ENCODE measurements around the gene PGRMC1. TPM values are rescaled to one million over a fixed set of nuclear protein-coding genes. Genes with fewer than 3 reads are reported as not detected.

PGRMC1 gene
- polyA plus RNA-seq, 1 of the 3 experiments (the other 2 are of a cell fraction), result 65.3 TPM

GRCh38 chrX:119240356-119240755 is 4.3 kb downstream of the PGRMC1 start (continued):
- peak in 1 of 2 experiments; percentile 27; a peak in 1 of 4 replicates for TF ChIP-seq EP300 (IDR thresholded peaks at IDR 0.05; ENCODE audit: borderline replicate concordance in 1 of 2, low read depth in 1 of 2, low read length in 1 of 2)
- no peak for TF ChIP-seq CHD2 (IDR thresholded peaks at IDR 0.05; ENCODE audit: low read length, partially characterized antibody)
- no peak for TF ChIP-seq RXRA (IDR thresholded peaks at IDR 0.05; ENCODE audit: borderline replicate concordance, low read depth)
- no peak for TF ChIP-seq TAF1 (IDR thresholded peaks at IDR 0.05; ENCODE audit: borderline replicate concordance, low read depth, low read length)
- TF ChIP-seq, protein P1, sequence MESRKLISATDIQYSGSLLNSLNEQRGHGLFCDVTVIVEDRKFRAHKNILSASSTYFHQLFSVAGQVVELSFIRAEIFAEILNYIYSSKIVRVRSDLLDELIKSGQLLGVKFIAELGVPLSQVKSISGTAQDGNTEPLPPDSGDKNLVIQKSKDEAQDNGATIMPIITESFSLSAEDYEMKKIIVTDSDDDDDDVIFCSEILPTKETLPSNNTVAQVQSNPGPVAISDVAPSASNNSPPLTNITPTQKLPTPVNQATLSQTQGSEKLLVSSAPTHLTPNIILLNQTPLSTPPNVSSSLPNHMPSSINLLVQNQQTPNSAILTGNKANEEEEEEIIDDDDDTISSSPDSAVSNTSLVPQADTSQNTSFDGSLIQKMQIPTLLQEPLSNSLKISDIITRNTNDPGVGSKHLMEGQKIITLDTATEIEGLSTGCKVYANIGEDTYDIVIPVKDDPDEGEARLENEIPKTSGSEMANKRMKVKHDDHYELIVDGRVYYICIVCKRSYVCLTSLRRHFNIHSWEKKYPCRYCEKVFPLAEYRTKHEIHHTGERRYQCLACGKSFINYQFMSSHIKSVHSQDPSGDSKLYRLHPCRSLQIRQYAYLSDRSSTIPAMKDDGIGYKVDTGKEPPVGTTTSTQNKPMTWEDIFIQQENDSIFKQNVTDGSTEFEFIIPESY (IDR thresholded peaks at IDR 0.05; ENCODE audit: borderline replicate concordance, low read depth), result no peak
- no peak for TF ChIP-seq FOXJ3 (CRISPR knock-in tag; IDR thresholded peaks at IDR 0.05)

DNA sequence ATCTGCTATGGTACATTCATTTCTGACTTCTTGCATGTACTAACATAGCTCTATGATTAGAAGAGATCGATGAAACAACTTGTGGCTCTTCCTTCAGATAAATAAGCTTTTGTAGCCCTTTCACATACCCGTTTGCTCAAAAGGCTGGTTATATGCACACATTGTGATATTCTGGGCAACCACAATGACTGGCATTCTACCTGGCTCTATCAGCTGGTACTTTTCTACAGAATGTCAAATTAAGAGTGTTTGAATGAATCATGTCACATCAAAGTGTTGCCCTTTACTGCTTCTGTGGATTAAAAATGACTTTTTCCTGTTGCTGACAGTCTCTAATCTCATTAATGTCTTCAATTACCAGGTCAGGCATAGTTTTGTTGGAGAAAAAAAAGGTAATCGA is 11.6 kb downstream of the PGRMC1 start:
- Histone ChIP-seq H3K27me3 (ENCODE audit: insufficient read depth) (no peaks in the 10 kb centered on the region), H3K9me2 (no peaks in the 10 kb centered on the region)

GRCh38 chrX:119249891-119250290 is 13.8 kb downstream of the PGRMC1 start:
- Histone ChIP-seq H3K9ac (no peak overlapping the region), H2AFZ (ENCODE audit: low read depth) (no peak overlapping the region), H3K27me3 (ENCODE audit: insufficient read depth) (no peaks in the 10 kb centered on the region), H3K27ac (ENCODE audit: low read depth in 2 of 2, low read length in 1 of 2) (no peak overlapping the region), H4K20me1 (ENCODE audit: insufficient read depth) (no peaks in the 10 kb centered on the region), H3K4me1 (ENCODE audit: control insufficient read depth in 1 of 2, insufficient read depth in 2 of 2, low read depth in 1 of 2, low read length in 1 of 2) (no peaks in the 10 kb centered on the region), H3K36me3 (replicated peaks in 1 of 2; ENCODE audit: control insufficient read depth in 1 of 2, insufficient read depth in 2 of 2, low read length in 1 of 2) (peaks cover 8% of the 10 kb centered on the region in 2 experiments), H3K4me2 (no peak overlapping the region), H3F3A (replicated peaks; ENCODE audit: insufficient read depth) (no peaks in the 10 kb centered on the region), H3K9me2 (no peaks in the 10 kb centered on the region), H3K9me3 (no peaks in the 10 kb centered on the region), H3K4me3 (ENCODE audit: low read depth in 2 of 2, low read length in 1 of 2) (no peak overlapping the region), H3K79me2 (ENCODE audit: insufficient read depth) (no peaks in the 10 kb centered on the region)
- no peak for DNase-seq
- CTCF ChIA-PET, result no interaction called here
- WGBS (ENCODE audit: low lambda C conversion rate), result 59% methylated on average over 3 of the region's 3 CpGs
- POLR2A ChIA-PET, result no interaction called here
- TF ChIP-seq JUND (IDR thresholded peaks at IDR 0.05), result no peak
- no peak for TF ChIP-seq RCOR1 (IDR thresholded peaks at IDR 0.05; ENCODE audit: low read length)
- no peak for TF ChIP-seq NRF1 (IDR thresholded peaks at IDR 0.05; ENCODE audit: low read depth, low read length)
- TF ChIP-seq, protein P2, sequence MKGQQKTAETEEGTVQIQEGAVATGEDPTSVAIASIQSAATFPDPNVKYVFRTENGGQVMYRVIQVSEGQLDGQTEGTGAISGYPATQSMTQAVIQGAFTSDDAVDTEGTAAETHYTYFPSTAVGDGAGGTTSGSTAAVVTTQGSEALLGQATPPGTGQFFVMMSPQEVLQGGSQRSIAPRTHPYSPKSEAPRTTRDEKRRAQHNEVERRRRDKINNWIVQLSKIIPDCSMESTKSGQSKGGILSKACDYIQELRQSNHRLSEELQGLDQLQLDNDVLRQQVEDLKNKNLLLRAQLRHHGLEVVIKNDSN (IDR thresholded peaks at IDR 0.05; ENCODE audit: borderline replicate concordance, low read depth), result no peak
- no peak for TF ChIP-seq SIN3A (IDR thresholded peaks at IDR 0.05; ENCODE audit: borderline replicate concordance, low read depth, low read length)
- no peak for TF ChIP-seq ELF1 (IDR thresholded peaks at IDR 0.05)
- TF ChIP-seq TEAD4 (IDR thresholded peaks at IDR 0.05; ENCODE audit: borderline replicate concordance, insufficient read depth), result no peak
- TF ChIP-seq IRF3 (IDR thresholded peaks at IDR 0.05; ENCODE audit: low read depth, low read length), result no peak

More for the DNA sequence above, 11.6 kb downstream of the PGRMC1 start:
- POLR2A ChIA-PET, result no interaction called here
- Histone ChIP-seq H3K4me2 (no peak overlapping the region), H4K20me1 (ENCODE audit: insufficient read depth) (no peaks in the 10 kb centered on the region), H3K4me1 (ENCODE audit: control insufficient read depth in 1 of 2, insufficient read depth in 2 of 2, low read depth in 1 of 2, low read length in 1 of 2) (no peaks in the 10 kb centered on the region), H3K4me3 (ENCODE audit: low read depth in 2 of 2, low read length in 1 of 2) (no peak overlapping the region), H2AFZ (ENCODE audit: low read depth) (no peak overlapping the region), H3K27ac (ENCODE audit: low read depth in 2 of 2, low read length in 1 of 2) (no peak overlapping the region), H3K9me3 (no peaks in the 10 kb centered on the region), H3K79me2 (ENCODE audit: insufficient read depth) (0 out of 2 replicates have a peak, but pooled peaks cover under 1% of the 10 kb centered on the region), H3K36me3 (replicated peaks in 1 of 2; ENCODE audit: control insufficient read depth in 1 of 2, insufficient read depth in 2 of 2, low read length in 1 of 2) (peaks cover 14 to 24% of the 10 kb centered on the region in 2 experiments), H3K9ac (no peak overlapping the region), H3F3A (replicated peaks; ENCODE audit: insufficient read depth) (no peaks in the 10 kb centered on the region)
- CTCF ChIA-PET, result no interaction called here
- no peak for DNase-seq
- 62% methylated on average over 3 of the region's 3 CpGs for WGBS (ENCODE audit: low lambda C conversion rate)
- TF ChIP-seq SMC3 (IDR thresholded peaks at IDR 0.05; ENCODE audit: low read depth, low read length) (no peak), PBX3 (IDR thresholded peaks at IDR 0.05) (no peak), RXRA (IDR thresholded peaks at IDR 0.05; ENCODE audit: borderline replicate concordance, low read depth) (no peak)
- TF ChIP-seq, protein P2 (IDR thresholded peaks at IDR 0.05; ENCODE audit: borderline replicate concordance, low read depth), result no peak
